GM19463 (cell line): ENCODE results near the gene STIP1.

Source experiments
- ATAC-seq: cut with Tn5 transposase; IDR thresholded peaks from one replicate; pipeline ENCODE4 v1.9.1; 2021; ENCODE audit warnings: mild to moderate bottlenecking, moderate library complexity; ENCODE audit not compliant: unreplicated experiment

The STIP1 gene

GRCh38 chr11:64249563-64250414 is 63.8 kb downstream of the STIP1 start:
- no peak for ATAC-seq

DNA sequence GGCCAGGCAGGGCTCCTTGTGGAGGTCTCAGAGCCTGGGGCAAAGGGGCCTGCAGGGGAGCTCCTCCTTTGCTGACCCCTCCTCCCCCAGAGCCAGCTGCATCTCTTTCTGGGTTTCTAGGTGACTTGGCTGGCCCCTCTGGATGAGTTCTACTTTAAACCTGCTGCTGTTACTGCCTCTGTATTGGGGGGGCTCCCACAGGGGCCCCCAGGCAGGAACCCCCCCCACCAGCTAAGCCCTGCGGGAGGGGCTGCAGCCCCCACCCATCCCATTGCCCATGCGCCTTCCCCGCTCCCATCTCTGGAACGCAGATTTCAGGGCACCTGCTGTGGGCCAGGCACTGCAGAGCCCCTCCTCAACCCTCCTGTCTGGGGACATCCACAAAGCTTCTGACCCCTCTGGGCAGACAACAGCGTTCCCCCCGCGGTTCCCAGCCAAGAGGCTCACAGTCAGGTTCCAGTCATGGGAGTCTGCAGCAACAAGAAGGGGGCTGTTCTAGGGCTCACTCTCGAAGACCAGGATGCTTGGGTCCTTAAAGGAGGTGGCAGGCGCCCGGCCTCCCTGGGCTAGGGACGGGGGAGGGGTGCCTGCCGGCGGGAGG is 64.5 kb downstream of the STIP1 start:
- ATAC-seq: no peak

GRCh38 chr11:64251016-64251752 is 65.2 kb downstream of the STIP1 start, which contains the start of gene PLCB3:
PLCB3 (plus strand) TSS chr11:64251530; CDS start chr11:64251650, 120 bp downstream.
- ATAC-seq: peak; percentile 40

GRCh38 chr11:64251753-64252002 is 65.7 kb downstream of the STIP1 start:
- ATAC-seq: no peak

DNA sequence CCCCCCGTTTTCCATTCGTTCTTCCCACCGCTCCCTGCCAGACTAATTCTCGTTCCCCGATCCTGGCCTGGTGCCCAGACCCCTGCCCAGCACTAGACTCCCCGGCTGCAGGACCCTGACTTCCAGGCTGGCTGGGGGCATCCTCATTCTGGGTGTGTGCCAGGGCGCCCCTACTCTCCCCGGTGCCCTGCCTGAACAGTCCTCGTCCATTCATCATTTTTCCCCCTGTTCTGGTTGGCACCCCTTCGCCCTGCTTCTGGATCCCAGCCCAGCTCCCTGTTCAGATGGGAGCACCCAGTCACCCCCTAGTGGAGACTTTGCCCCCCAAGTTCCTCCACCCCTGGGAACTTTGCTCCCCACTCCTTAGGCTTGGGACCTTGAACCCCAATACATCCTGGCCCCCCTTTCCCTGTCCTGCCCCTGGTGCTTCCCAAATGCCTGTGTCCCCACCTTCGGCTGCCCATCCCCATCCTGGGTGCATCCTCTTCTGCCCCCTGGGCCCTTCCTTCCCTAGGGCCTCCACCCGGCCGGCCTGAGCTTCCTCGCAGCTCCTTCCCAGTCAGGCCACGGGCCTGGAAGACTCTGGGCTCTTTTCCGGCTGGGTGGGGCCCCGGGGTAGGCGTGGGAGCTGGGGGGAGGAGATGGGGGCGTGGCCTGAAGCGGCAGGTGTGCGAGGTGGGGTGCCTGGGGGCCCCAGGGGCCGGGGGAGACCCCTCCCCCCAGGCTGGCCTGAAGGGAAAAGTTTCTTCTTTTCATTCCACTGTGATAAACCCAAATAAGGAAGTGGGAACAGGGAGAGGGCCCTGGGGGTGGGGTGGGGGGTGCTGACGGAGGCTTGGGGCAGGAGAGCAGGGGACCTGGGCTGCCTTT is 66.3 kb downstream of the STIP1 start:
- no peak for ATAC-seq

GRCh38 chr11:64253043-64253442 is 67.1 kb downstream of the STIP1 start:
- ATAC-seq: no peak

DNA sequence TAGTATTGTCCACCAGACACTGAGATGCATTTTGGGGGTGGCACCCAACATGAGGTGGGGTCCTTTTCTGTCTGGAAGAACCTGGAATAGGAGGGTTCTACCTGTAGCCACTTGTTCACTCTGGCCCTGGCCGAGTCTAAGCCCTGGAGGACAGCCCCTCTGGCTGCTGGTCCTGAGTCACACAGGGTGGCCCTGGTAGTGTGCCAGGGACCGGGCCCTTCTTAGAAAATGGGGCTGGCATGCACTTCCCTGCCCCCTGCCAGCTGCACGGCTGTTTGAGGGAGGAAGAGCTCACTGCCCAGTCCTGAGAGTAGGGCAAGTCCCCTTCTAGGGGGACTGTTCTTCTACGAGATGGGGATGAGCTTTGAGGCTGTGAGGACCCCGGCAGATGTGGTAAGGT is 67.5 kb downstream of the STIP1 start:
- ATAC-seq: no peak
